ENCODE data around the gene ATXN7L1.

Gene ATXN7L1

GRCh38 chr7:105689067-105689819, 187.2 kb downstream of the ATXN7L1 start:
- DNase-seq (ENCODE audit: insufficient read length, low spot score) (no peak), FAIRE-seq (no peak)

DNA sequence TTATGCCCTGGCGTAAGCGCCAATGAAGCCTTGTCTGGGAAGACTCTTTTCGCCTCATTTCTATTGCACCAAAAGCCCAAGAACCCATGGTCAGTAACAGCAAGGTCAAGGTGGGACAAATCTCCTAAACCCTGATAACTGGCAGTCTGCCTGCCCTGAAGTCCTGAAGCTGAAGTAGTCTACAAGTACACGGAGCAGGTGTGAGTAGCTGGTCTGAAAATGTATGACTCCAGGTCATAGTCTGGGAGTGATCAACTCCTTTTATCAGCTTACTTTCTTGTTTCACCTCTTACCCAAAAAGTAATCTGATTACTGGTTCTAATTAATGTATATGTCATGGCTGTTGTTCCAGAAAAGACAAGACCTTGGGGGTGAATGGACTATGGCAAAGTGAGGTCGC, 187.8 kb downstream of the ATXN7L1 start:
- no peak for DNase-seq (ENCODE audit: insufficient read length, low spot score)
- no peak for FAIRE-seq

DNA sequence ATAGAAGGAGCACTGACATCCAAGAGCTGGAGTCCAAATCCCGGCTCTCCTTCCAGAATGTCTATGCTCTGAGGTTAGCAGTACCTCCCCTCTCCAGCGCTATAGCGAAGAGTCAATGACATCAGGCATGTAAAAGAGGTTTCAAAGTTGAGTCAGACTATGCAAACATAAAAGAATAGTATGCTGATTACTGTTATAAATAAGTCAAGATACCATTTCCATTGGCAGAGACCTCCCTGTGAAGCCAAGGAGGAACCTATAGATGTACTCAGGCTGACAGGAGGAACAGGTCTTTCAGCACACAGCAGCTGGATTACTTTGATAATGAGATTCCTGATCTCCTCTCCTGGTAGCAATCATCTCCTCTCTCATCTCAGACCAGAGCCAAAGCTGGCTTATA, 191.2 kb downstream of the ATXN7L1 start:
- DNase-seq (ENCODE audit: insufficient read length, low spot score) (no peak), FAIRE-seq (no peak)

DNA sequence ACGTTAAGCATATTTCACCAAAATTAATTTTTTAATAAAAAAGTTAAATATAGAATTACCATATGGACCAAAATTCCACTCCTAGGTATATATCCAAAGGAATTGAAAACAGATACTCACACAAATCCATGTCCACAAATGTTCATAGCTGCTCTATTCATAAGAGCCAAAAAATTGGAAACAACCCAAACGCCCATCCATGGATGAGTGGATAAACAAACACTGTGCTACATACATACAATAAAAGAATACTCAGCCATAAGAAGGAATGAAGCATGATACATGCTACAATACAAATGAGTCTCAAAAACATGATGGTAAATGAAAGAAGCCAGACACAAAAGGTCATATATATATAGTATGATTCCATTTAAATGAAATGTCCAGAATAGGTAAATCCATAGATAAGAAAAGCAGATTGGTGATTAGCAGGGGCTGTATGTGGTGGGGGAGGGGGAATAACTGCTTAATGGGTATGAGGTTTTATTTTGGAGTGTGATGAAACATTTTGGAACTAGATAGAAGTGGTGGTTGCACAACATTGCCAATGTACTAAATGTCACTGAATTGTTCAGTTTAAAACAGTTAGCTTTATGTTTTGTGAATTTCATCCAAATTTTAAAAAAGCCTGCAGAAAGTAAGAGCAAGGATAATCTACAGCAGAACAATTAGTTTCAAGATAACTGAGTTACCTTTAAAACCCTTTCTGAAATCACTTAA, 193.9 kb downstream of the ATXN7L1 start:
- no peak for DNase-seq (ENCODE audit: insufficient read length, low spot score)

GRCh38 chr7:105680505-105681187, 195.8 kb downstream of the ATXN7L1 start:
- no peak for FAIRE-seq
- no peak for DNase-seq (ENCODE audit: insufficient read length, low spot score)

More for the DNA sequence above, 193.9 kb downstream of the ATXN7L1 start:
- no peak for FAIRE-seq

DNA sequence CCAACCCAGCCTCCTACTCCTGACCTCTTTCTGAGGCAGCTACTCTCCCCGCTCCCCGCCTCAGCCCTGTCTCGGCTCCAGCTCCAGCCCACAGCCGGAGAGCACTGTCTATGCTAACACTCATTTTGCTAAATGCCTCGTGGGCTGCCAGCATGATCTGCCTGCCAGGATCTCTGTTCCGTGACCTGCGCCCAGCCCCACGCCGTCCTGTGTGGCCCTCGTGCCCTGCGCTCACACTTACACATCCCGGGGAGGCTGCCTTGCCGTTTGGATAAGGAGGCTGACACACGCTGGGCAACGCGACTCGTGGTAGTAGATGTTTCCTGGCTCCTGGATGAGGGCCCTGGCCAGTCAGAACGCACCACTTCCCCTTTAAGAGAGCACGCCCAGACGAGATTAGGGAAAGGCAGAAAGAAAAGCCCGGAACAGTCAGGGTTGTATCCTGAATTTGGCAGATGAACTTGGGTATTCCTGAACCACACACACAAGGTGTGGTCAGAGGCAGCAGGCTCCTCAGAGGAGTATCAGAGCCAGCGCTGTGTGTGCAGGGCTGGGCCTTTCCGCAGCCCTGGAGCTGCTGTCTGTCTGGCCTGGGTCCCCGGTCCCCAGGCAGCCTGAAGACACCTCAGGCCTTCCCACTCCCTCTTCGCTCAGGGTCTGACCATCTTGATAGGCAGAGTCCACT, 197.4 kb downstream of the ATXN7L1 start:
- DNase-seq (ENCODE audit: insufficient read length, low spot score): no peak
- no peak for FAIRE-seq

GRCh38 chr7:105677817-105678573, 198.4 kb downstream of the ATXN7L1 start:
- DNase-seq (ENCODE audit: insufficient read length, low spot score) (no peak), FAIRE-seq (no peak)

DNA sequence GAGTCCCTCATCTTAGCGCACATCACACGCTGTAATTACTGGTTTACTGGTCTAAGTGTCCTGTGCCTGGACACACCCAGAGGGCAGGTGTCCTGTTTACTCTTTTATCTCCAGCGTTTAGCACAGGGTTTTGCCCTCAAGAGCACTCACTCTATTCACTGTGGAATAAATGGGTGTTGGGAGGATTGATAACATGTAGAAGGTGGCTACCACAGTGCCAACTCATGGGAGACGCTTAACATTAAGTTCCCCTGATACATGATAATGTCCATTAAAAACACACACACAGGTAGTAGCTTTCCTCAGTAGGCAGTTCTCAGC, 199.0 kb downstream of the ATXN7L1 start:
- FAIRE-seq (no peak), DNase-seq (ENCODE audit: insufficient read length, low spot score) (no peak)

DNA sequence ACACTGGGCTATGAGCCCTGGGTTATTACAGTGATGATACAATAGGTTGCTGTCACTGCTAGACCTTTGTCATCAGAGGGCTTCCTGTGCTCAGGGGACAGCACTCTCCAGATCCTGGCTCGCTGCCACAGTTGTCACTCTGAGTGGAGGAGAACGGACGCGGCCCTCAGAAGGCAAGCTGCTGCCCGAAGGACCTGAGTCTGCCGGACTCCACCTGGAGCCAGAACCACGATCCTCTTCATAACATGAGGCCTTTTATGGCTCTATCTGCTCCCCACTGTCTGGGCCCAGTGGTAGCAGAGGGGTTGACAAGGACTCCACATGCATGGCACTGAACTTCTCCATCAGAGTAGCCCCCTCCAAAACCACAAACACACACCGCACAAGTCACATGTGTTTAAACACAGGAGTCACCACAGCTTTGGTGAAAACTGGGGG, 200.4 kb downstream of the ATXN7L1 start:
- FAIRE-seq (no peak), DNase-seq (ENCODE audit: insufficient read length, low spot score) (no peak)

GRCh38 chr7:105674200-105674920, 202.0 kb downstream of the ATXN7L1 start:
- FAIRE-seq (no peak), DNase-seq (ENCODE audit: insufficient read length, low spot score) (no peak)

DNA sequence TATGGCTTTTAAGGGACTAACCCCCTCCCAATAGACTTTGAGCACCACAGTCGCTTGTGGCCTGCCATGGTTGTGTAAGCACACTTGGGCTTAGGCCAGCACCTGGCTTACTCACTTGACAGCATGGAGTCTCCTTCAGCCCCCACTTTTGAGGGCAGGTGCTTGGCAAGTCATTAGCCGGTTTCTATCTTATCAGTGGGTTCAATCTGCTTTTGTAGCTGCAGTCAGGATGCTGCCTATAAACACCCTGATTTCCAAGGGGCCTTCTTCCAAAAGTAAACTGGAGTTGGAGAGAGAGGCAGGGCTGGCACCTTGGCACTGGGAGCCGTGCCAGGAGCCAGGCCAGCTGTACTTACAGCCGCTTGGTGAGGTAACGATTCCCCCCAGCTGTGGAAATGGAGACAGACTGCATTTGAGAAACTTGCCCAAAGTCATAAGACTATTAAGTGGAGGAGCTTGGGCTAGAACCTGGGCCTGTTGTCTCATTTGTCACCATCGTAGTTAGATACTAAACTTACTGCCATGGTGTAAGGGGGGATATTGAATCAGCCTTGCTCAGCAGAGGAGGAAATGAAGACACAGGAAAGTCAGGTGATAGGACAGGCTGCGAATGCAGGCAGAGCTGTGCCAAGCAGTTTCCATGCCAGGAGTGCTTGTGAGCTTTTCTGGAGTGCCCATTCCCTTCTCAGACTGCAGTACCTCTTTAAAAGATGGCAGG, 202.9 kb downstream of the ATXN7L1 start:
- DNase-seq (ENCODE audit: insufficient read length, low spot score) (no peak), FAIRE-seq (no peak)

DNA sequence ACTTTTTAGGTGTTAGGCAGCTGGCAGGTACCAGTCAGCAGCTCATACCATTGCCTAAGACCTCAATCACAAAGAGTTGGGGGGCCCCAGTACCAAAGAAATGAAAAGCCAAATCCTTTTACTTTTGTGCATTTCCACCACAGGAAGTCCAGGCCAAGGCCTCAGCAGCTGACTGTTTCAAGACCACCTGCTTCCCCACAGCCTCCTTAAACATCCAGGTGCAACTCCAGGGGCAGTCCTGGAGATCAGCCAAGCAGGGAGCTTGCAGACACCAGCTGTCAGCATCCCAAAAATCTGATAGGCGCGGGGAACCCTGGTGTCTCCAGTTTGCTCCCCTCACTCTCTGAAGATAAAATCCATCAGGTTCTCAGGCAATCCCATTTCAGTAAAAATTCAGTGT, 203.6 kb downstream of the ATXN7L1 start:
- FAIRE-seq (no peak), DNase-seq (ENCODE audit: insufficient read length, low spot score) (no peak)

GRCh38 chr7:105666324-105666723, 210.1 kb downstream of the ATXN7L1 start:
- FAIRE-seq (no peak), DNase-seq (ENCODE audit: insufficient read length, low spot score) (no peak)

GRCh38 chr7:105665684-105666083, 210.7 kb downstream of the ATXN7L1 start:
- no peak for FAIRE-seq
- DNase-seq (ENCODE audit: insufficient read length, low spot score): no peak

DNA sequence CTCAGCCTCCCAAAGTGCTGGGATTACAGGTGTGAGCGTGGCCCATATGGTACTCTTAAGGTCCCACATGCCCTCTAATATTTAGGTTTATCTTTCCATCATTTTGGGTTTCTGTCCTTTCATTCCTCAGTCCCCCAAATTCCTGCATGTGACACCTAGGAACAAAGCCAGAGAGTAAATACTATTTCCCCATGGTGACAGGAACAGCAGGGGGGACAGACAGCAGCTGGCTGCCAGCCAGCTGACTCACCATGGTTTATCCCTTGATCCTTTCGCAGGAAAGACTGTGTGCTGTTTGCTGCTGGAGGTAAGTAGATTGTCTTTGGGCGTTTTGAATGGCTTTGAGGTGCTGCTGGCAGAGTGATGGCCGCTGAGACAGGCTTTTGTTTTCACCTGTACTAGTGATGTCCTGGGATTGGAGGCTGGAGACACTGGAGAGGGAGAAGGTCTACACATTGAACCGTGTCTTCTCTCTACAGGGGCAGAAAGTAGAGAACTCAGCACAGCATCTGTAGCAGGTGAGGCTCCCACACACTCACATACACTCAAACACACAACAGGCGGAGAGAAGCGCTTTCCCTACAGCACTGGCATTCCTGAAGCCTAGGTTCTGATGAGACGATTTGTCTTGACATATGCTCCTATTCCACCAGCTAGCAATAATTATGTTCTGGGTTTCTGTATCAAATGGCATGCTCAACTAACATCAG, 211.4 kb downstream of the ATXN7L1 start:
- DNase-seq (ENCODE audit: insufficient read length, low spot score) (no peak), FAIRE-seq (no peak)

GRCh38 chr7:105662998-105663397, 213.4 kb downstream of the ATXN7L1 start:
- DNase-seq (ENCODE audit: insufficient read length, low spot score): no peak
- no peak for FAIRE-seq

- no peak for FAIRE-seq
These were observed 214.8 kb downstream of the ATXN7L1 start for GRCh38 chr7:105661625-105662024.

GRCh38 chr7:105656922-105657521, 219.4 kb downstream of the ATXN7L1 start:
- FAIRE-seq: no peak
- no peak for DNase-seq (ENCODE audit: insufficient read length, low spot score)

More at GRCh38 chr7:105661625-105662024, 214.8 kb downstream of the ATXN7L1 start:
- DNase-seq (ENCODE audit: insufficient read length, low spot score): no peak
